ENCODE measurements around the gene IMMP2L.

GRCh38 chr7:111018960-111019736 lies 543.1 kb downstream of the IMMP2L start:
- TF ChIP-seq EZH2 (IDR thresholded peaks at IDR 0.05; ENCODE audit: insufficient read depth, poor library complexity, severe bottlenecking) (no peak), EZH2phosphoT487 (IDR thresholded peaks at IDR 0.05; ENCODE audit: insufficient read depth, low read depth) (no peak)

Data from GM23248 (cell line).